OCI-LY1 (cell line): ENCODE results near the gene RAB3GAP2.

ENCODE experiments used
- H2AFZ ChIP-seq: fragments of 200-600 bp; sonication (generic), shearing (Covaris generic); 2 replicates; pipeline ENCODE4 v1.6.0; 2014; ENCODE audit warnings: antibody characterized with exemption, mild to moderate bottlenecking, low read length
- H3F3A ChIP-seq: fragments of 200-600 bp; sonication (generic), shearing (Covaris generic); 2 replicates; pipeline ENCODE4 v1.6.0; 2014; ENCODE audit warnings: mild to moderate bottlenecking, antibody characterized with exemption, low read length, moderate library complexity; ENCODE audit not compliant: insufficient read depth
- H3K27ac ChIP-seq: fragments of 200-600 bp; sonication (generic); 2 replicates; pipeline ENCODE4 v1.5.1; 2014; ENCODE audit warnings: low read length, mixed run types, mild to moderate bottlenecking, low read depth; ENCODE audit not compliant: poor library complexity, severe bottlenecking
- H3K27me3 ChIP-seq: fragments of 200-600 bp; sonication (generic); 2 replicates; pipeline ENCODE4 v1.6.0; 2014; ENCODE audit warnings: antibody characterized with exemption, mild to moderate bottlenecking, low read length, moderate library complexity; ENCODE audit not compliant: insufficient read depth
- H3K36me3 ChIP-seq: fragments of 200-600 bp; sonication (generic); 2 replicates; pipeline ENCODE4 v1.6.1; 2014; ENCODE audit warnings: mild to moderate bottlenecking, antibody characterized with exemption, low read length, moderate library complexity, mixed read lengths; ENCODE audit not compliant: insufficient read depth
- H3K4me1 ChIP-seq: fragments of 200-600 bp; sonication (generic); 2 replicates; pipeline ENCODE4 v1.5.1; 2014; ENCODE audit warnings: mild to moderate bottlenecking, low read length, moderate library complexity; ENCODE audit not compliant: insufficient read depth, severe bottlenecking
- H3K4me2 ChIP-seq: fragments of 200-600 bp; sonication (generic), shearing (Covaris generic); 2 replicates; pipeline ENCODE4 v1.6.1; 2014; ENCODE audit warnings: low read length
- H3K4me3 ChIP-seq: fragments of 200-600 bp; sonication (generic); 2 replicates; pipeline ENCODE4 v1.5.1; 2014; ENCODE audit warnings: low read length, low read depth, mild to moderate bottlenecking, mixed read lengths; ENCODE audit not compliant: poor library complexity, severe bottlenecking
- H3K79me2 ChIP-seq: fragments of 200-600 bp; shearing (Covaris generic); 2 replicates; pipeline ENCODE4 v1.6.1; 2016; ENCODE audit warnings: mixed run types, low read length, mixed read lengths; ENCODE audit not compliant: insufficient read depth
- H3K9ac ChIP-seq: fragments of 200-600 bp; sonication (generic), shearing (Covaris generic); 2 replicates; pipeline ENCODE4 v1.6.1; 2014; ENCODE audit warnings: mild to moderate bottlenecking, low read length, mixed read lengths
- H3K9me2 ChIP-seq: fragments of 200-600 bp; sonication (generic), shearing (Covaris generic); 2 replicates; pipeline ENCODE4 v1.6.1; 2014; ENCODE audit warnings: low read depth, mild to moderate bottlenecking, low read length, mixed read lengths
- H3K9me3 ChIP-seq: fragments of 200-600 bp; shearing (Covaris generic); 2 replicates; pipeline ENCODE4 v1.6.1; 2014; ENCODE audit warnings: low read length, mixed read lengths
- H4K20me1 ChIP-seq: fragments of 200-600 bp; sonication (generic), shearing (Covaris generic); 2 replicates; pipeline ENCODE4 v1.6.0; 2016; ENCODE audit warnings: mild to moderate bottlenecking, low read length; ENCODE audit not compliant: insufficient read depth
- CTCF ChIP-seq: fragments of 200-600 bp; sonication (generic), shearing (Covaris generic); IDR thresholded peaks from 2 replicates; pipeline ENCODE4 v1.5.1; 2017; ENCODE audit warnings: mild to moderate bottlenecking, antibody characterized with exemption, low read length, moderate library complexity, mixed read lengths
- EZH2 ChIP-seq: fragments of 200-600 bp; sonication (generic), shearing (Covaris generic); IDR thresholded peaks from 2 replicates; pipeline ENCODE4 v1.8.0; 2017; ENCODE audit warnings: borderline replicate concordance, mixed run types, mild to moderate bottlenecking, antibody characterized with exemption, low read length, moderate library complexity, mixed read lengths

RAB3GAP2 gene

GRCh38 chr1:220301630-220302029, 29.4 kb upstream of the RAB3GAP2 start:
- no peak overlapping the region for H3K9ac ChIP-seq
- H3K9me3 ChIP-seq: 0 out of 2 replicates have a peak, but pooled peaks cover 2% of the 10 kb centered on the region
- TF ChIP-seq EZH2: no peak
- no peak for TF ChIP-seq CTCF
- no peaks in the 10 kb centered on the region for H3K4me1 ChIP-seq
- no peaks in the 10 kb centered on the region for H3F3A ChIP-seq
- H2AFZ ChIP-seq: no peak overlapping the region
- no peaks in the 10 kb centered on the region for H3K9me2 ChIP-seq
- H3K27me3 ChIP-seq: no peaks in the 10 kb centered on the region; the same call in 1 of the 2 replicates
- H3K79me2 ChIP-seq: no peaks in the 10 kb centered on the region
- no peaks in the 10 kb centered on the region for H4K20me1 ChIP-seq
- no peak overlapping the region for H3K4me3 ChIP-seq
- H3K4me2 ChIP-seq: no peak overlapping the region
- H3K36me3 ChIP-seq: no peaks in the 10 kb centered on the region
- no peak overlapping the region for H3K27ac ChIP-seq

- TF ChIP-seq EZH2 (no peak), CTCF (no peak)
- Histone ChIP-seq H3K27me3 (no peaks in the 10 kb centered on the region; the same call in 1 of the 2 replicates), H3K4me3 (no peak overlapping the region), H3K36me3 (no peaks in the 10 kb centered on the region), H3K4me1 (no peaks in the 10 kb centered on the region), H3K9ac (no peak overlapping the region), H3K27ac (no peak overlapping the region), H4K20me1 (no peaks in the 10 kb centered on the region), H3K9me3 (no peaks in the 10 kb centered on the region), H3K4me2 (no peak overlapping the region), H3K79me2 (no peaks in the 10 kb centered on the region), H3F3A (no peaks in the 10 kb centered on the region), H3K9me2 (no peaks in the 10 kb centered on the region), H2AFZ (no peak overlapping the region)
These were observed 28.3 kb upstream of the RAB3GAP2 start for GRCh38 chr1:220300442-220301121.

- no peak for TF ChIP-seq CTCF
- no peak for TF ChIP-seq EZH2
- Histone ChIP-seq H4K20me1 (no peaks in the 10 kb centered on the region), H3K4me3 (no peak overlapping the region), H3F3A (no peaks in the 10 kb centered on the region), H3K27ac (no peak overlapping the region), H2AFZ (no peak overlapping the region), H3K4me2 (no peak overlapping the region), H3K36me3 (no peaks in the 10 kb centered on the region), H3K79me2 (no peaks in the 10 kb centered on the region), H3K4me1 (no peaks in the 10 kb centered on the region), H3K9me2 (no peaks in the 10 kb centered on the region), H3K9me3 (no peaks in the 10 kb centered on the region), H3K27me3 (no peaks in the 10 kb centered on the region; the same call in 1 of the 2 replicates), H3K9ac (no peak overlapping the region)
These were observed 27.1 kb upstream of the RAB3GAP2 start for GRCh38 chr1:220299337-220299736.
